Measurements from ENCODE around the gene ZNF821. TPM values are rescaled to one million over a fixed set of nuclear protein-coding genes. Genes with fewer than 3 reads are reported as not detected.

Gene ZNF821
- total RNA-seq, 1 experiment from 2014 or later, result 5.4 TPM

DNA sequence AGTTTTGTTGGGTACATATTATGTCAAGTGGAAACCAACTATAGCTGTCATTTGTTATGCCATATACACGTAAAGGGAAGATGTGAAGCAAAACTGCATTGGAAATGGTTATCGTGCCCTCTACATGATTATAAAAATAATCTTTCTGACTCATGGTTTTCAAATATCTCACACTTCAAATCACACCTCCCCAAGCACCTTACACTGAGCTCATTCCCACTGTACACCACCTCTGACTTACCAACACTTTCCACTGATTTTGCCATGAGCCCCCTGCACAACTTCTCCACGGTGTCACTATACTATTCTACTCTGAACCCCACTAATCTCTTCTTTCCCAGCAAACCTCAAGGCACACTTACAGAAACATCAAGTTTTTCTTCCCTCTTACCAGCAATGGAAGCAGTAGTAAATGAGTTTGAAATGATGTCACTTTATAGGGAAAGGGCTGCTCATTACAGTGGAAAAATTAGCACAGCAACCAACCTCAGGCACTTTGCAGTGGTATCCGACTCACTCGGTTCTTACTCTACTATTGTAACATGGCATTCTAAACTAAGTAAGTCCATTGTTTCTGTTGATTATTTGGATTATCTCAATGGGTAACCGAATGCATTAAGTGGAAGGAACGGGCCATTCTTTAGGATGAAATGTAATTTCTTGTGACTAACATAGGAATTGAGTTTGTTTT, 18.7 kb downstream of the ZNF821 start:
- no peak overlapping the region for H3K4me2 ChIP-seq (ENCODE audit: low read length)
- no peaks in the 10 kb centered on the region; the same call in 1 of the 2 replicates for H3K36me3 ChIP-seq (ENCODE audit: low read depth, low read length)
- H3F3A ChIP-seq (ENCODE audit: low read length, unreplicated experiment), result no peaks in the 10 kb centered on the region
- DNase-seq, result no peak
- H3K27ac ChIP-seq (ENCODE audit: low read length), result no peak overlapping the region
- no peak overlapping the region for H3K4me3 ChIP-seq (ENCODE audit: low read length)
- no peaks in the 10 kb centered on the region for H4K20me1 ChIP-seq (ENCODE audit: low read length)
- ATAC-seq, result no peak
- no TSS peak for BruUV-seq (replicated peaks)
- CTCF ChIA-PET, result no interaction called here
- H3K9me2 ChIP-seq (replicated peaks; ENCODE audit: low read length), result no peaks in the 10 kb centered on the region
- no peaks in the 10 kb centered on the region for H3K27me3 ChIP-seq (ENCODE audit: low read length)
- no peaks in the 10 kb centered on the region for H3K9me3 ChIP-seq (ENCODE audit: low read length)
- H3K79me2 ChIP-seq (ENCODE audit: low read length), result no peaks in the 10 kb centered on the region
- intact Hi-C loops (cut with micrococcal nuclease), result no loop called here
- H3K4me1 ChIP-seq (ENCODE audit: insufficient read depth, low read length), result no peaks in the 10 kb centered on the region
- no peak overlapping the region for H3K9ac ChIP-seq (ENCODE audit: low read length)
- TF ChIP-seq, protein P1, sequence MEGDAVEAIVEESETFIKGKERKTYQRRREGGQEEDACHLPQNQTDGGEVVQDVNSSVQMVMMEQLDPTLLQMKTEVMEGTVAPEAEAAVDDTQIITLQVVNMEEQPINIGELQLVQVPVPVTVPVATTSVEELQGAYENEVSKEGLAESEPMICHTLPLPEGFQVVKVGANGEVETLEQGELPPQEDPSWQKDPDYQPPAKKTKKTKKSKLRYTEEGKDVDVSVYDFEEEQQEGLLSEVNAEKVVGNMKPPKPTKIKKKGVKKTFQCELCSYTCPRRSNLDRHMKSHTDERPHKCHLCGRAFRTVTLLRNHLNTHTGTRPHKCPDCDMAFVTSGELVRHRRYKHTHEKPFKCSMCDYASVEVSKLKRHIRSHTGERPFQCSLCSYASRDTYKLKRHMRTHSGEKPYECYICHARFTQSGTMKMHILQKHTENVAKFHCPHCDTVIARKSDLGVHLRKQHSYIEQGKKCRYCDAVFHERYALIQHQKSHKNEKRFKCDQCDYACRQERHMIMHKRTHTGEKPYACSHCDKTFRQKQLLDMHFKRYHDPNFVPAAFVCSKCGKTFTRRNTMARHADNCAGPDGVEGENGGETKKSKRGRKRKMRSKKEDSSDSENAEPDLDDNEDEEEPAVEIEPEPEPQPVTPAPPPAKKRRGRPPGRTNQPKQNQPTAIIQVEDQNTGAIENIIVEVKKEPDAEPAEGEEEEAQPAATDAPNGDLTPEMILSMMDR (conservative IDR thresholded peaks at IDR 0.05; ENCODE audit: low read depth, low read length), result no peak
- no peak overlapping the region for H2AFZ ChIP-seq (ENCODE audit: low read length)
- POLR2A ChIA-PET (ENCODE audit: unreplicated experiment), result no interaction called here

DNA sequence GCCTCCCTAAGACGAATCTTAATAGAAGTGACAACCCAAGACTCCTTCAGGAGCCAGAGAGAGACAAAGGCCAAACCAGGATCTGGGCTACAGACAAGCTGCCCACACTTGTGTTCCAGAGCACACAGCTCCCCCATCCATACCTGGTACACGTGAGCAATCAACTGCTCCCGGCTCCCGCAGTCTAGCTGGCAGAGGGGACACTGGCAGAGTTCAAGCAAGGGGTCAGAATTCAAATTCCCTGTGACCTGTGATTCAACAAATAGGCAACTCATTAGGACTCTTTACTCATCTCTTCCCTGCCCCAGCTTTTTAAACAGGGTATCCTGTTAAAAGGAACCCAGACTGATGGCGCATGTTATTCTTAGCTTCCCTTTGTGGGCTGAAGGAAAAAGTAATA, 20.0 kb downstream of the ZNF821 start:
- Histone ChIP-seq H3F3A (ENCODE audit: low read length, unreplicated experiment) (no peaks in the 10 kb centered on the region), H3K9me2 (replicated peaks; ENCODE audit: low read length) (no peaks in the 10 kb centered on the region), H3K9ac (ENCODE audit: low read length) (no peak overlapping the region), H3K4me3 (ENCODE audit: low read length) (no peak overlapping the region), H3K36me3 (ENCODE audit: low read depth, low read length) (no peaks in the 10 kb centered on the region; the same call in 1 of the 2 replicates), H3K27me3 (ENCODE audit: low read length) (no peaks in the 10 kb centered on the region), H3K4me1 (ENCODE audit: insufficient read depth, low read length) (no peaks in the 10 kb centered on the region), H3K27ac (ENCODE audit: low read length) (no peak overlapping the region), H3K9me3 (ENCODE audit: low read length) (no peaks in the 10 kb centered on the region), H3K79me2 (ENCODE audit: low read length) (no peaks in the 10 kb centered on the region), H2AFZ (ENCODE audit: low read length) (no peak overlapping the region), H4K20me1 (ENCODE audit: low read length) (no peaks in the 10 kb centered on the region), H3K4me2 (ENCODE audit: low read length) (no peak overlapping the region)
- TF ChIP-seq EZH2 (IDR thresholded peaks at IDR 0.05; ENCODE audit: low read length, unreplicated experiment) (no peak), EZH2phosphoT487 (IDR thresholded peaks at IDR 0.05; ENCODE audit: borderline replicate concordance, low read length) (no peak)
- TF ChIP-seq, protein P1 (conservative IDR thresholded peaks at IDR 0.05; ENCODE audit: low read depth, low read length), result no peak
- no peak for DNase-seq
- no TSS peak for BruUV-seq (replicated peaks)
- CTCF ChIA-PET, result no interaction called here
- no peak for ATAC-seq
- POLR2A ChIA-PET (ENCODE audit: unreplicated experiment), result no interaction called here
- intact Hi-C loops (cut with micrococcal nuclease), result no loop called here

DNA sequence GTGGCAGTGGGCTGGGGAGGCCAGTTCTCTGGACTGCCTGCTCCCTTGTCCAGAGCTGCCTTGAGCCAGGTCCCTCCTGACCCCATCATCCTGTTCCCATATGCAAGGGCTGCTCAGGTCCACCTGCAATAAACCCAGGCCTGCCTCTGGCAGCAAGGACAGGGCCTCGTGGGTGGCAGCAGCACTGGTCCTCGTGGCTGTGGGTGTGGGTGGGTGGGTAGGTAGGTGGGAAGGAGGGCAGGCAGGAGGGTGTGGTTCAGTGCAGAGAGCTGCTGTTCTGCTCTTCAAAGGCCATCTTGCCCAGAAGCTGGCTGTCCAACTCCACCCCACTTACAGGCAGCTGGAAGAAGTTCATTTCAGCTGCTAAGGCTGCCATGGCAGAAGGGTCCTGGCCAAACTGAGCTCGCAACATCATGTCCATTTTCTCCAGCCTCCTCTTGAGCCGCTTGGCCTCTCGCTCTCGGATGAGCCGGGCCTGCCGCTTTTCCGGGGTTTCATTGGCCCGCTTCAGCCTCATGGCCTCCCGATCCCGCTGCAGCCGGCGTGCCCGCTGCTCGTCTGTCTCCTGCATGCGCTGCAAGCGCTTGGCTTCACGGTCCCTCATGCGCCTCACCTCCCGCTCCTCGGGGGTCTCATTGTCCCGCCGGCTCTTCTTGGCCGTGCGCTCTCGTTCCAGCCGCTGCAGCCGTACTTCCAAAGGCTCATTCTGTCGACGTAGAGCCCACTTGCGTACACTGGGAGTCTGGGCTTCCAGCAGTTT, 24.0 kb downstream of the ZNF821 start:
- POLR2A ChIA-PET (ENCODE audit: unreplicated experiment), result no interaction called here
- CTCF ChIA-PET, result no interaction called here
- H3K36me3 ChIP-seq (ENCODE audit: low read depth, low read length), result no peaks in the 10 kb centered on the region; the same call in 1 of the 2 replicates

More for the DNA sequence above, 24.0 kb downstream of the ZNF821 start:
- no peak overlapping the region for H3K4me3 ChIP-seq (ENCODE audit: low read length)
- H4K20me1 ChIP-seq (ENCODE audit: low read length), result no peaks in the 10 kb centered on the region
- H3K79me2 ChIP-seq (ENCODE audit: low read length), result no peaks in the 10 kb centered on the region
- no peaks in the 10 kb centered on the region for H3K27me3 ChIP-seq (ENCODE audit: low read length)
- no peak for TF ChIP-seq EZH2phosphoT487 (IDR thresholded peaks at IDR 0.05; ENCODE audit: borderline replicate concordance, low read length)
- TF ChIP-seq, protein P1 (conservative IDR thresholded peaks at IDR 0.05; ENCODE audit: low read depth, low read length), result no peak
- TF ChIP-seq EZH2 (IDR thresholded peaks at IDR 0.05; ENCODE audit: low read length, unreplicated experiment), result no peak
- no peak overlapping the region for H3K27ac ChIP-seq (ENCODE audit: low read length)
- intact Hi-C loops (cut with micrococcal nuclease), result no loop called here
- H3K4me2 ChIP-seq (ENCODE audit: low read length), result no peak overlapping the region
- no peaks in the 10 kb centered on the region for H3K4me1 ChIP-seq (ENCODE audit: insufficient read depth, low read length)
- DNase-seq (no peak), ATAC-seq (no peak)
- H3K9me3 ChIP-seq (ENCODE audit: low read length), result no peaks in the 10 kb centered on the region
- H3F3A ChIP-seq (ENCODE audit: low read length, unreplicated experiment), result no peaks in the 10 kb centered on the region
- no peak overlapping the region for H2AFZ ChIP-seq (ENCODE audit: low read length)
- H3K9me2 ChIP-seq (replicated peaks; ENCODE audit: low read length), result no peaks in the 10 kb centered on the region
- no peak overlapping the region for H3K9ac ChIP-seq (ENCODE audit: low read length)
- no TSS peak for BruUV-seq (replicated peaks)
